GM10847 (cell line): ENCODE results near the gene ZNF311.

ENCODE experiments used
- POLR2A ChIP-seq: IDR thresholded peaks from 2 replicates; pipeline ENCODE4 v1.6.1; 2011; ENCODE audit not compliant: insufficient read length; ENCODE audit errors: extremely low read depth

ZNF311 gene

DNA sequence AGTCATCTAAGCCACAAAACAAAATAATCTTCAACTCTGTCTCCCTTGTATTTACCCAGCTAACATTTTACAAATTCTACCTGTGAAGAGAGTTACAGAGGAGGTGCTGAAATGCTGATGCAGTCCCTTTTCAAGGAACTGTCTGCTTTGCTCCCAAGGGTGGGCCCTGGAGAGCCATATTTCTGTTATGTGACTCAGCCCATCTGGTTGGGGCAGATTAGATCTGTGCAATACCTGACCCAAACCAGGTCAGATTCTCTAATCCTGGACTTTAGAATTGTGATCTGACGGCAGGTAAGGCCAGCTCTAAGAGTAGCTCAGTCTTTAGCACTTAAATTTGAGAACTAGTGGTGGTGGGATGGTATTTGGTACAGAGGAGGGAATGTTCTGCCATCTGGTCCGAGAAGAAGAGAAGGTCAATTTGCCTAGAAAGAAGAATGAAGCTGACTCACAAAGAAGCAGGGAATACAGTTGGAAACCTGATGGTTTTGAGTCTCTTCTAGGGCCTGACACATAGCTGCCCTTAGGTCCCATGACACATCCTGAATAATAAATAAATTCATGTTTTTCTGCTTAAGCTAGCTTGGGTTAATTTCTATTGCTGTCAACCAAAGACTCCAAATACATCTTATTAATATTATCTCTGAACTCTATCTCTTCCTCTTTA, 8.1 kb downstream of the ZNF311 start:
- no peak for TF ChIP-seq POLR2A

DNA sequence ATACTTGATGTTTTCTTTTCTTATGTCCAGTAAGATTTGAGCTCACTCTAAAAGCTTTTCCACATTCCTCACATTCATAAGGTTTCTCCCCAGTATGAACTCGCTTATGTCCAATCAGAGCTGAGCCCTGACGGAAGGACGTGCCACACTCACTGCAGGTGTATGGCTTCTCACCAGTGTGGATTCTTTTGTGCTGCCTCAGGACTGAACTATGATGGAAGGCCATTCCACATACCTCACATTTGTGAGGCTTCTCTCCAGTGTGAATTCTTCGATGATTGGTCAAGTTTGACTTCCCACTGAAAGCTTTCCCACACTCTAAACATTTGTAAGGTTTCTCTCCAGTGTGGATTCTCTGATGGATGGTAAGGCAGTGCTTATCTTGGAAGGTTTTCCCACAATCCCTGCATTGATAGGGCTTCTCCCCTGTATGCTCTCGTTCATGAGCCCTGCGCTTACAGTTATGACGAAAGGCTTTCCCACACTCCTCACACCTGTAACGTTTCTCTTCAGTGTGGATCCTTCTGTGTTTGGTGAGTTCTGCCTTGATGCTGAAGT, 9.9 kb downstream of the ZNF311 start:
- TF ChIP-seq POLR2A: no peak

DNA sequence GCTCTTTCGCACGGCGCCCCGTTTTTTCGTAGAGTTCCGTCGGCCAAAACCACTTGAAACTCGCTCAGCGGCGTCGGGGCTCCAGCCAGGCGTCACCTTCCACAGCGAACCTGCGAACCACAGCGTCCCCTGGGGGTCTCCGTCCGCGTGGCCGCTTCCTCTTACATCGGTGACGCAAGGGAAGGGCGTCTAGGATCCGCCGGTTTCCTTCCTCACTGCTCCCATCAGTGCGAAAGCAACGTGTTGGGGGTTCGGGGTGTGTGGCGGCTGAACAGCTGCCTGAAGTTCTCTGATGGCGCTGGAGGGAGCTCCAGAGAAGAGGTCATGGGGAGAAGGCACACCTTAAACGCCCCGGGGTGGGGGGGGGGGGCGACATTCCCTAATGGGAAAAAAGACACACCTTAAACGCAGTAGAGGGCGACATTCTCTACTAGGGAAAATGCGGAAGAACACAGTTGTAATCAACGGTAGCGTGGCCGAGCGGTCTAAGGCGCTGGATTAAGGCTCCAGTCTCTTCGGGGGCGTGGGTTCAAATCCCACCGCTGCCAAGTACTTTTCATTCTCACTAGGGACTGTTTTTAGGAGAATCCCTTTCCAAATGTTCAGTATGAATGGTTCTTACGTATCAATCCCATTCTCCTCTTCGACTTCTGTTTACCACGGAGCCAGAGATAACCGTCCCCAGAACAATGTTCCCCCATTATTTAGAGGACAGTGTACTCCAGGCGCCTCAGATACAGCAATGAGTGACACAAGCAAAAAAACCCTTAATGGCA, 16.4 kb downstream of the ZNF311 start:
- no peak for TF ChIP-seq POLR2A

GRCh38 chr6:28985462-28986164, 19.5 kb downstream of the ZNF311 start:
- no peak for TF ChIP-seq POLR2A

DNA sequence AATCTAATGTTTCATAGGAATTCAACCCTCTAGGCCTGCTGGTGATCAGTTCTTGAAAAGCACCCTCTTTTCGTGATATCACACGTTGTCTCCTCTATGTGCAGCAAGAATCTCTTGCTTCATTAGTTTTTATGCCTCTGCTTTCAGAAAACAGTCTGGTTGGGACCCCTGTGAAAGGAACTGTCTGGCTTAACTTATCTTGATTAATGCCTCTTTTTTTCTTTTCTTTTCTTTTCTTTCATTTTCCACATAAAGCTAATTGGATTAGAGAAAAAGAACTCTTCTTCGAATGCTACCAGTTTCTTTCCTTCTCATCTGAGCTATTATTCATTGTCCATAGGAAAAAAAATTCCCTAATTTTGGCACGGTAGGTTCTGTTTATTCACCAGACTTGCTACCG, 21.3 kb downstream of the ZNF311 start:
- TF ChIP-seq POLR2A: no peak

DNA sequence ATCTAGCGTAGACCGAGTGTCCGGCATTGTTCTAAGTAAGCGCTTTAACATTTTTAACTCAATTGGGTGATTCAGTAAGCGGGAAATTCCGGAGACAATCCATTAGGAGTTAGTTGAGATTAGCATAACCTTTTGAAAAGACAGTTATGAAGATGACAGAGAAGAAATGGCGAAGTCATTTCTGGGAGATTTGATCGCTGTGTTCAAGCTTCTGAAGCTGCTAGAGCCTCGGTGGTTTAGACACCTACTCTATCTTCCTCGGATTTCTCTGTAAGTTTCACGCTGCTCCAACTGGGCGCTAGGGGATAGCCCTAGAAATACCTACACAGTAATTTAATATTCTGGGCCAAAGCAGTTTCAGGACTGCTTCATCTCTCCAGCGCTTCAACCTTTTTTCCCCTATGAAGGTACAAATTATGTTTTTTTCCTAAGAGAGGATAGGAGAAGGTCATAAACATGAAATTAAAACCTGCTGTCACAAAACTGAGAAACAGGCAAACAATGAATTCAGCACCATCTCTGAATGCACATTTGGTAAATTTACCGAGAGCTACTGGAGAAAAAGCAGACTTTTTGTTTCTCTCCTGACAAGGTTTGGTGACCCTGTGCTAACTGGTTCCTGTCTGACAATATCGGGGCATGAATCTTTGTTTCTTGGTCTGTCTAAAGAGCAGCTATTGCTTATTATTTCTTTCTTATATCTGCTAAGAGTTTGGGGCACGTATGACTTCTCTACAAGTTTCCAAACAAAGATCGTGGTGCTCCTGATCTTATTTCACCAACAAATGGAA, 22.4 kb downstream of the ZNF311 start:
- TF ChIP-seq POLR2A: no peak

GRCh38 chr6:28981833-28982475, 23.2 kb downstream of the ZNF311 start:
- no peak for TF ChIP-seq POLR2A

DNA sequence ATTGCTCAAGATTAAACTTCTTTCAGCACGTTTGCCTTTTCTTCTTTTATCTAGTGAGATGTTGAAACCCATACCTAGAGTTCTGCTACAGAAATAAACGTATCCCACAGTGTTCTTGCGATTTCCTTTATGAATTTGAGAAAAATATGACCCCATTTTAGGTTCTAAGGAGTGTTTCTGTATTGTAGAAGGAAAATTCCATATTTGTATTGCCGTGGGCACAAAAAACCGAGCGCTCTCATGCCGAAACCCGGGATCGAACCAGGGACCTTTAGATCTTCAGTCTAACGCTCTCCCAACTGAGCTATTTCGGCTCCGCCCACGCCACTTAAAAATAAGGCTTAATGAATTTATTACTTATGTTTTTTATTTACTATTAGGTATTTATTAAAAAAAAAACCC, 23.7 kb downstream of the ZNF311 start:
- no peak for TF ChIP-seq POLR2A

DNA sequence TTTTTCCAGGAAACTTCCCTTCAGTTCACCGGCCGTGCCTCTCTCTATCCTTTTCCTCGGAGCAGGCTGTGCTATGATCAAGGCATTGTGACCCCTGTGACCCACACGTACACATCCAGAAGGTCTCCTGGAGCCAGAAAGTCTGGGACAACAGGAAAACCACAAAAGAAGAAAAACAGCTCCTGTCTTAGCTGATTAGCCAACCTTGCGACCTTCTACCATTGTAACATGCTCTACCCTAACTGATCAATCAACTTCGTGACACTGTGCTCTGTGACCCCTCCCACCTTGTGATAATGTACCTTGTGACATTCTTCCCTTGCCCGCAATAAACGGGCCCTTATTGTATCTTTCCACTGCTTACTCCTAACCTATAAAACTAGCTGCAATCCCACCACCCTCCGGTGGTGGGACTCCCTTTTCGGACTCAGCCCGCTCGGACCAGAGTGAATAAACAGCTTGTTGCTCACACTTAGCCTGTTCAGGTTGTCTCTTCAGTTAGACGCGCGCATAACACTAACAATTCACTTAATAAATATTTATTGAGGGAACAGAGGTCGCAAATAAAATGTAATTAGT, 24.2 kb downstream of the ZNF311 start:
- TF ChIP-seq POLR2A: no peak

DNA sequence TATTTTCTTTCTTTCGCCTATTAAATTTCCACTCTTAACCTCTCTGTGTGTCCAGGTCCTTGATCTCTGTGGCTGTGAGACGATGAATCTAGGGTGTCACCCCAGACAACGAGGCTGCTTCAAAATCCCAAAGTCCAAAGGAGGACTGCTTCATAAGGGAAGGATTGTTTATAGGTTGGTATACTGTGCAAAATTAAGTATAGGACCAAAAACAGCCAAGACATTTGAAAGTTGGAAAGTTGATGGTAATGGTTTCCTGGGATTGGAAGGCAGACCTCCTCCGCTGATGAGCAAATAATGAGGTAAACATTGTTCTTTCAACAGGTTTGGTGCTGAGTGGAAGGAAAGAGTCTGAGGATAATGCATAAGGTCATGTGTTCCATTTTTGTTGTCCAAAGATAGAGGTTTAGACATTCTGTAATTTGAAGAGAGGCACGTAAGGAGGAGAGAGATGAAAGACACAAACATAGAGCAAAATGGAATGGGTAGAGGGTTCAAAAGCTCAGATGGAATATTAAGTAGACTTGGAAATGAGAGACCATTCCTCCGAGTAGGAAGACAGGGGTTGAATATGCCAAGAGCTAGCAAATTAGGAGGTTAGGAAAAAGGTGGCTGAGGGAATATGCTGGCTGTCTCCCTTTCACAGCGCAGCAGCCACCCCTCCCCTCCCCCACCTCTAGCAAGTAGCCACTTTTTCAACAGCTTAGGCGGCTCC, 24.8 kb downstream of the ZNF311 start:
- TF ChIP-seq POLR2A: no peak

DNA sequence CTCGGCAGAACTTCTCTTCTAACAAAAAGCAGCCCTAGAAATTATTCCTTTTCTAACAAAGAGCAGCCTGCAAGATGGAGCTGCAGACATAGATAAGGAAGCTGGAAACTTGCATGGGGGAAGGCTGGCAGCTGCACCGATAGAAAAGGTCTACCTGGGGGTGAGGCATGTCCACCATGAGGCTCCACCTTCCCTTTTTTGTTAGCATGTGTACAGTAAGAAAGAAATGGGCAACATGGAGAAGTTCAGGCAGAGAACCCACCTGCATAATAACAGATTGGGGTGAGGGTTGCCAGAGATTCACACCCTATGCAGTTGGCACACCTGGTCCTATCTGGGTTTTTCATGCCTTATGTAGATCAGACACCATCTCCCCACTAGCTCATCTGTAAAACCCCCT, 25.4 kb downstream of the ZNF311 start:
- no peak for TF ChIP-seq POLR2A

DNA sequence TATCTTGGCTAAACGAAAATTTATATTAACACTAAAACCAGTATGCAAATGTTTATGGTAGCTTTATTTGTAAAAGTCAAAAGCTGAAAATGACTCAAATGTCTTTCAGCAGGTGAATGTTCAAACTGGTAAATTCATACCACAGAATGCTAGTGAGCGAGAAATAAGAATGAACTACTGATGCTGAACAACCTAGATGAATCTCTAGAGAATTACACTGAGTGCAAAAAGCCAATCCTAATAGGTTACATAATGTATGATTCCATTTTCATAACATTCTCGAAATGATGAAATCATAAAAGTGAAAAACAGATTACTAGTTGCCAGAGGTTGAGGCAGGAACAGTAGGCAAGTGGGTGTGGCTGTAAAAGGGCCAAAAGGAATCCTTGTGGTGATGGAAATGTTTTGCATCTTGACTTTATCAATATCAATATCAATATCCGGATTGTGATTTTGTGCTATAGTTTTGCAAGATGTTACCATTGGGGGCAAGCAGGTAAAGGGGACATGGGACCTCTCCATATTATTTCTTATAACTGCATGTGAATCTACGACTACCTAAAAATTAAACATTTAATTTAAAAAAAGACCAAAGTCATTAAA, 26.1 kb downstream of the ZNF311 start:
- TF ChIP-seq POLR2A: no peak

DNA sequence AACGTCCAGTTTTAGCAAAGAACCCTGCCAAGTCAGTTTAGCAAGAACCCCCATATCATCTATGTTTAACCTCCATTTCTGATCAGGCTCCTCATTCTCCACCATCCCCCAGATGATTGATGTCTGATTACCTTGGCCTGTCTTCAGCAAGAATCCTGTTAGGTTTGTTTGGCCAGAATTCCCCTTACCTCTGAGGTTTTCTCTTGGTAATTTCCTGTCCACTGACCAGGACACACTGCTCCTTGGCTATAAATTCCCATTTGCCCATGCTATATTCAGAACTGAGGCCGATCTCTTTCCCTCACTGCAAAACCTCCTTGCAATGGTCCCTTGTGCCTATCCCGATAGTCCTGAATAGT, 27.0 kb downstream of the ZNF311 start:
- TF ChIP-seq POLR2A: no peak
